Colonic mucosa (tissue), 4 donors: ENCODE measurements around the gene LRRC32. TPM values are rescaled to one million over a fixed set of nuclear protein-coding genes. Genes with fewer than 3 reads are reported as not detected.

Source experiments
- DNase-seq: peaks from one replicate; pipeline ENCODE4 v3.0.0-alpha.2; 2020
- H3K27ac ChIP-seq: fragments of 200-600 bp; one replicate; pipeline ENCODE4 v1.8.0; 2021
- H3K27me3 ChIP-seq: fragments of 200-600 bp; one replicate; pipeline ENCODE4 v1.8.0; 2021
- H3K36me3 ChIP-seq: fragments of 200-600 bp; one replicate; pipeline ENCODE4 v1.8.0; 2021
- H3K4me1 ChIP-seq: fragments of 200-600 bp; one replicate; pipeline ENCODE4 v1.8.0; 2021; ENCODE audit warnings: mild to moderate bottlenecking
- H3K4me3 ChIP-seq: fragments of 200-600 bp; one replicate; pipeline ENCODE4 v1.8.0; 2021
- H3K9ac ChIP-seq, 2 donors: one replicate each; pipeline ENCODE4 v1.7.0; 2013; ENCODE audit warnings: control low read depth in 2 of 2, low read depth in 2 of 2, low read length in 2 of 2
- H3K9me3 ChIP-seq: fragments of 200-600 bp; one replicate; pipeline ENCODE4 v1.8.0; 2021
- intact Hi-C: fragments of 100-400 bp; cut with DNase I; formaldehyde crosslinking; loops from one replicate; pipeline ENCODE4 v1.14.1; 2022
- total RNA-seq, 2 donors: library from RNA; stranded (reverse); fragmentation: NEBNext Ultra II Directional in 1 of 2; extraction: Animal tissue kit (Norgen Biotek cat#: 25700) in 1 of 2; gene quantifications; one replicate each; pipeline ENCODE4 v1.2.1, GENCODE V29; 2021
- TF ChIP-seq, protein P1 (sequence below): fragments of 200-600 bp; IDR thresholded peaks from one replicate; pipeline ENCODE4 v1.8.0; 2022; ENCODE audit warnings: antibody characterized with exemption, mild to moderate bottlenecking
- donor health status: healthy.
- donor health status: DM: no; HTN: no; CAD: no.
- donor health status: DM: no; HTN: no; CAD: no.

Gene LRRC32
- total RNA-seq, 2 donors from 2014 or later: 5.9 to 26.8 TPM

DNA sequence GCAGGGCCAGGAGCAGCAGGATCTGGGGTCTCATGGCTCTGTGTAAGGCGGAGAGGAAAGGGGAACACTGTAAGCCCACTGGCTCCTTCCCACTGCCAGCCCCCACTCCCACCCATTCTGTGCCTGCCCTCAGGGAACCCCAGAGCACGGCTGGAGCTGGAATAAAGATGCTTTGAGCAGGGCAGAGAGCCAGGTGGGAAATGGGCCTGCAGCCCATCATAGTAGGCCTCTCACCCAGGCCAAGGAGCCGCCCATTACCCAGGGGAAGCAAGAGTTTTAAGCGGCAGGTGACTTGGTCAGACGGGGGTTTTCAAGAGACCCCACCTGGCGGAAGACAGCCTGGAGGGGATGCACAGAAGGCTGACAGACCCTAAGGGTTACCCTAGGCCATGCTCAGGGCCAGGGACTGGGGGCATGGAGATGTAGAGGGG, 4.6 kb downstream of the LRRC32 start:
- intact Hi-C loops: no loop called here
- Histone ChIP-seq H3K9ac (peak overlapping the region in 1 of 2 donors; percentile 16), H3K4me1 (no peaks in the 10 kb centered on the region), H3K36me3 (no peaks in the 10 kb centered on the region), H3K4me3 (no peak overlapping the region), H3K27ac (no peak overlapping the region), H3K9me3 (no peaks in the 10 kb centered on the region), H3K27me3 (peaks cover 8% of the 10 kb centered on the region)
- TF ChIP-seq, protein P1, sequence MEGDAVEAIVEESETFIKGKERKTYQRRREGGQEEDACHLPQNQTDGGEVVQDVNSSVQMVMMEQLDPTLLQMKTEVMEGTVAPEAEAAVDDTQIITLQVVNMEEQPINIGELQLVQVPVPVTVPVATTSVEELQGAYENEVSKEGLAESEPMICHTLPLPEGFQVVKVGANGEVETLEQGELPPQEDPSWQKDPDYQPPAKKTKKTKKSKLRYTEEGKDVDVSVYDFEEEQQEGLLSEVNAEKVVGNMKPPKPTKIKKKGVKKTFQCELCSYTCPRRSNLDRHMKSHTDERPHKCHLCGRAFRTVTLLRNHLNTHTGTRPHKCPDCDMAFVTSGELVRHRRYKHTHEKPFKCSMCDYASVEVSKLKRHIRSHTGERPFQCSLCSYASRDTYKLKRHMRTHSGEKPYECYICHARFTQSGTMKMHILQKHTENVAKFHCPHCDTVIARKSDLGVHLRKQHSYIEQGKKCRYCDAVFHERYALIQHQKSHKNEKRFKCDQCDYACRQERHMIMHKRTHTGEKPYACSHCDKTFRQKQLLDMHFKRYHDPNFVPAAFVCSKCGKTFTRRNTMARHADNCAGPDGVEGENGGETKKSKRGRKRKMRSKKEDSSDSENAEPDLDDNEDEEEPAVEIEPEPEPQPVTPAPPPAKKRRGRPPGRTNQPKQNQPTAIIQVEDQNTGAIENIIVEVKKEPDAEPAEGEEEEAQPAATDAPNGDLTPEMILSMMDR: no peak
- DNase-seq: no peak

DNA sequence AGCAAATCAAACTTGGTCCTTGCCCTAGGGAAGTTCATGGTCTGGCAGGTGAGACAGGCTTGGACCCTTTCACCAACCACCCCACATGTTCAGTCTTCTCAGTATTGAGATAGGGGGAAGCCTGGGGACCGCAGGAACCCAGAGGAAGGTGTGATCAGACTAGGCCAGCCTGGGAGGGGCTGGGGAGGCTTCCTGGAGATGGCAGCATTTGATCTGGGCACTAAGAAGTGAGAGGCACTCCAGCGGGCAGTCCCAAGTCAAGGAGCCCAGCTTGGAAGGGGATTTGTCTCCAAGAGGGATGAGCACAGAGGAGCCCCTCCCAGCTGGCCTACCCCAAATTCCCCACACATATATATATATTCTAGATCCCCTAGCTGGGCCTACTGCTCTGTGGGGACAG, 5.4 kb downstream of the LRRC32 start:
- intact Hi-C loops: no loop called here
- no peak overlapping the region for H3K4me3 ChIP-seq
- H3K9me3 ChIP-seq: no peaks in the 10 kb centered on the region
- H3K9ac ChIP-seq: no peak overlapping the region
- H3K27ac ChIP-seq: no peak overlapping the region
- TF ChIP-seq, protein P1: no peak
- peaks cover 5% of the 10 kb centered on the region for H3K27me3 ChIP-seq
- no peak for DNase-seq
- no peaks in the 10 kb centered on the region for H3K4me1 ChIP-seq
- H3K36me3 ChIP-seq: no peaks in the 10 kb centered on the region

DNA sequence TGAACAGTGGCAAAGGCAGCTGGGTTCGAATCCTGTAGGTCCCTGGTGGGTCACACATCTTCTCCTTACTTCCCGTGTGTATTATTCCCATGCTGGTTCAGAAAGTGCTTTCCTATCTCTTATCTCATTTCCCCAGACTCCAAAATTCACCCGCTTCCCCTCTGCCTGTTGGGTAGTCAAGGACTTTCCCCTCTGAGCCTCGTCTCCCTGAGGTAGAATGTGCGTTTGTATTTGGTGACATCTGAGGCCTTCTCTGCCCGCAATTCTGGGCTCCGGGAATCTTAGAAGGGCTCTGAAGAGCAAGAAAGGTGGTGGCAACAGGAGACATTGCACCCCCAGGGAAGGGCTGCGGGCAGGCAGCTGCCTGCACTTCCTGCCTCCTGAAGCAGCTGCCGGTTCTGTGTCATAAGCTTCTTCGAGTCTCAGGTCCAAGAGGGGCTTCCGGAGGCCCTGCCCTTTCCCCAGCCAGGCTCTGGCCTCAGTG, 5.9 kb downstream of the LRRC32 start:
- Histone ChIP-seq H3K4me1 (no peaks in the 10 kb centered on the region), H3K9me3 (no peaks in the 10 kb centered on the region), H3K27me3 (no peaks in the 10 kb centered on the region), H3K36me3 (no peaks in the 10 kb centered on the region), H3K27ac (no peak overlapping the region), H3K4me3 (no peak overlapping the region), H3K9ac (no peak overlapping the region)
- no peak for DNase-seq
- intact Hi-C loops: no loop called here
- TF ChIP-seq, protein P1: no peak

DNA sequence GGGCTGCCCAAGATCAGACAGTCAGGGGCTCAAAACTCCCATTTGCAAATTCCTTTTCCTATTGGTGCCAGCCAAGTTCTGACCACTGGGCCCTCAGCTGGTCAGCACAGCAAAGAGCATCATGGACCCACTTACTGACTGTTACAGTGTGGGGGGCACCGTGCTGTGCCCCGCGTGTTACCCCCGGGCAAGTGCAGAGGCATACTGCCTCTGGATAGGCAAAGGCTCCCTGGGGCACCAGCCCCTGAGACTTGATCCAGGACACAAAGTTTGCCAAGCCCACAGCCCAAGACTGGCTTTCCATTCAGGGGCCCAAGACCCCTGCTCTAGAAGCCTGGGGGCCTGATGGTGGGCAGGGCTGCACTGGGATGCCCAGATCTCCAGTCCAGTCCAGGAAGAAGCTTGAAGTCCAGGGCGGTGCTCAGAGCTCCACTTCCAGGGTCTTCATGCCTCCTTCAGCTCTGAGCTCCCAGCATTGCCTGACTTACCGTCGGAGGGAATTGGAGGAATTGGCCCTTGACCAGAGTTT, 6.6 kb downstream of the LRRC32 start:
- Histone ChIP-seq H3K27me3 (no peaks in the 10 kb centered on the region), H3K4me1 (no peaks in the 10 kb centered on the region), H3K36me3 (no peaks in the 10 kb centered on the region), H3K9ac (no peak overlapping the region), H3K9me3 (no peaks in the 10 kb centered on the region), H3K4me3 (no peak overlapping the region), H3K27ac (no peak overlapping the region)
- DNase-seq: no peak
- TF ChIP-seq, protein P1: no peak
- intact Hi-C loops: no loop called here

DNA sequence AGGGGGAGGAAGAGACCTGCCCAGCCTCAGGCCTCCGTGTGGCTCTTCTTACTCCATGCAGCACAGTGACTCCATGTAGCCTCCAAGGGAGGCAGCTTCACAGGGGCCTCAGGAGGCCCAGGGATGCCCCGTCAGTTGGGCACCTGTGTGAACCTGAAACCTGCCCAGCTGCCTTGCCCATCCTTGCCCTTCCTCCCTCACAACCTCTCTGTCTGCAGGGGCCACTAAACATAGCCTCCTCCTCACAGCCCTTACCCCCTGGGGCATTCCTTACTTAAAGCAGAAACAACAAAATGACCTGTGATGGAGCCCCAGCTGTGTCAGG, 7.1 kb downstream of the LRRC32 start:
- no peak overlapping the region for H3K4me3 ChIP-seq
- TF ChIP-seq, protein P1: no peak
- no peak for DNase-seq

More for the DNA sequence above, 7.1 kb downstream of the LRRC32 start:
- Histone ChIP-seq H3K36me3 (no peaks in the 10 kb centered on the region), H3K27me3 (no peaks in the 10 kb centered on the region), H3K9me3 (no peaks in the 10 kb centered on the region), H3K9ac (no peak overlapping the region), H3K4me1 (no peaks in the 10 kb centered on the region), H3K27ac (no peak overlapping the region)
- intact Hi-C loops: no loop called here
